Stimulated activated naive CD4-positive, alpha-beta T cell (primary cell): ENCODE results near the gene CTU2.

Experiments used
- DNase-seq, 6 experiments: peaks; one replicate each; lab custom pipeline; 2025; lab: John Stamatoyannopoulos, UW

CTU2 gene

DNA sequence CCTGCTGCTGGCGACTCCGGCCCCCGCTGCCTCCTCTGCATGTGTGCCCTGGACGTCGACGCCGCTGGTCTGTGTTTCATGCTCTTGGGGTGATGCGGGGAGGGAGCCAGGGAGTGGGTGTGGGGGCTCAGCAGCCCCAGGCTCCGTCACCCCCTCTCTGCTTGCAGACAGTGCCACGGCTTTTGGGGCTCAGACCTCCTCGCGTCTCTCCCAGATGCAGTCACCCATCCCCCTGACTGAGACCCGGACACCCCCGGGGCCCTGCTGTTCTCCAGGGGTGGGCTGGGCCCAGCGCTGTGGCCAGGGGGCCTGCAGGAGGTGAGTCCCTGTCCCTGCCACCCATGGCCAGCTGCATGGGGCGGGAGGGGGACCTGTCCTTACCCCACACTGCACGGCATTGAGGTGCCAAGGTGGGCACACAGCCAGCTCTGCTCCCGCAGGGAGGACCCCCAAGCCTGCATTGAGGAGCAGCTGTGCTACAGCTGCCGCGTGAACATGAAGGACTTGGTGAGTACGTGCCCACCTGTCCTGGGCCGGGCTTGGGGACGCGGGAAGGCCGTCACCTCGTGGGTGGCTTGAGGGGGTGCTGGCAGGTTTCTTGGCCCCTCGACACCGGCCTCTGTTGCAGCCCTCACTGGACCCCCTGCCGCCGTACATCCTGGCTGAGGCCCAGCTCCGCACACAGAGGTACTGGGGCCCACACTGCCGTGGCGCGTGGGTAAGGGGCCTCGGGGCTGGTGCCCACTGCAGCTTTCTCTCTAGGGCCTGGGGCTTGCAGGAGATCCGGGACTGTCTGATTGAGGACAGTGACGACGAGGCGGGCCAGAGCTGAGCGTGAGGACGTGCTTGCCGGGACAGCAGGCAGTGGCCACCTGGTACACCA is 8.4 kb downstream of the CTU2 start:
- no peak for DNase-seq

DNA sequence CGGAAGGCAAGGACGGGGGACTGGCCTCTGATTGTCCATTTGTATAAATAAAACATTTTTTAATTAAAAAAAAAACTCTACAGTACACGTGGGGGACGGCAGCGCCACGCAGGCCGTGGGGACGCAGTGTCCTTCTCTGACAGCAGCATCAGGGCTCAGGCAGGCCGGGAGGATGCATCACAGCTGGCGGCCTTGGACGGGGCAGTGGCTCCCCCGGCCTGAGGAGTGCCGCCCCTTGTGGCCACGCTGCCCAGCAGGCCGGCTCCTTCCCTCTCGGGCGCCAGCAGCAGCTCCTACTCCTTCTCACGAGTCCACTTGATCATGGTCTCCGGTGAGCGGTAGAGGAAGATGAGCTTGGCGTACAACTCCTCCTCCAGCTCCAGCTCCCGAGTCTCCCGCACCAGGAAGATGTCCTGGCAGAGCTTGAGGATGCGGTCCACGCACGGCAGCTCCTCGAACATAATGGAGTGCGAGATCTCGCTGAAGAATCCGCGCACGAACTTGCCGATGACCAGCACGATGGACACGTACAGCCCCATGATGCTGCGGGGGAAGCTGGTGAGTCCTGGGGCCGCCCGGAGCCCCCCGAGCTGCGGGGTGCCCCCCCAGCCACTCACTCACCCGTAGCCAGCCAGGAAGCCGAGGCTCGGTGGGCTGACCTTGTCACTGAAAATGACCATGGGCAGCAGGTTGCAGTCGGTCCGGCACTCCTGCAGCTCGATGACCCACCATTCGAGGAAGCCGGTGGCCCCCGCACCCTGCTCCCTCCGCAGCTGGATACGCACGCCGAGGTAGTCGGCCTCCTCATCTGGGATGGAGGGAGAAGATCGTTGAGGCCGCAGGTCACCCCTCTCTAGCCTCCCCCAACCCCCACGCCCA is 9.2 kb downstream of the CTU2 start:
- DNase-seq: no peak

DNA sequence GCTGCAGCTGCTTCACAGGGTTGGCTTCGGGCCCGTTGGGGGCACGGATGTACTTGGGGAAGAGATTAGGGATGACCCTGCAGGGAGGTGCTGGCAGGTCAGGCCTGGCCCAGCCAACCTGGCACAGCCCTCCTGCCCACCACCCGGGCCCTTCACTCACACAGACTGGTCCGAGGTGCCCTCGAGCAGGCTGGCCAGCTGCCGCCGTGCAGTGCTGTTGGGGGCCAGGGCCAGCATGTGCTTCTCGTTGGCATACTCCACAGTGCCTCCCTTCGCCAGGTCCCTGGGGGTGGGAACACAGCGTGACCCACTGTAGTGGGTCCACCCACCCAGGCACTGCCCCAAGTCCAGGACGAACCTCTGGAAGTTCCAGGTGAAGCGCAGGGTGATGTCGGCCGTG is 9.9 kb downstream of the CTU2 start:
- DNase-seq: no peak

DNA sequence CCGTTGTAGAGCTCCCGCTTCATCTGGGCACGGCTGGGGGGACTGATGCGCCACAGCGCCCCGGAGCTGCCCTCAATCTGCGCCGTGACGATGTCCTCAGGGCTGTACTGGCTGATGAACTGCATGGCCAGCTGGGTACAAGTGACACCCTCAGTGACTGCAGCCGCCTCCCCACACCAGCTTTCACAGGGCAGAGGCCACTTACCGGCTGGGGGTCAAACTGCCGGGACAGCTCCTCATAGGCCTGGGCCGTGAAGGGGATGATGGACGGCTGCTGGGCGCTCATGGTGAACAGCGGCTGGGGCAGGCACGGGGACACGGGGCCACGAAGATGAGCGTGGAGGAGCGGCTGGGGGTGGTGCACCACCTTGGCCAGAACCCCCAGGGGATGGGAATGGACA is 10.3 kb downstream of the CTU2 start:
- no peak for DNase-seq

DNA sequence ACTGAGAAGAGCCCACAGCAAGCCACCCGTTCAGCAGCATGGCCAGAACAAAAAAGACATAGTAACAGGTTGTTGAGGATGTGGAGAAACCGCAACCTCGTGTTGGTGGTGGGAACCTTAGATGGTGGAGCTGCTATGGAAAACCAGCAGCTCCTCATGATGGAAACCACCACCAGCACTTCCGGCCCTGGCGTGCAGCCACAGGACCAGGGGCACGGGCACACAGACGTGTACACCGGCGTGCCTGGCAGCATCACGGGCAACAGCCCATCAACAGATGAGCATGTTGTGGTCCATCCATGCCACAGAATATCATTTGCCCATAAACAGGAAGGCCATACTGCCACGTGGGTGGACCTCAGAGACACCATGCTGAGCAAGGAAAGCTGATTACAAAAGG is 11.9 kb downstream of the CTU2 start:
- DNase-seq: no peak

DNA sequence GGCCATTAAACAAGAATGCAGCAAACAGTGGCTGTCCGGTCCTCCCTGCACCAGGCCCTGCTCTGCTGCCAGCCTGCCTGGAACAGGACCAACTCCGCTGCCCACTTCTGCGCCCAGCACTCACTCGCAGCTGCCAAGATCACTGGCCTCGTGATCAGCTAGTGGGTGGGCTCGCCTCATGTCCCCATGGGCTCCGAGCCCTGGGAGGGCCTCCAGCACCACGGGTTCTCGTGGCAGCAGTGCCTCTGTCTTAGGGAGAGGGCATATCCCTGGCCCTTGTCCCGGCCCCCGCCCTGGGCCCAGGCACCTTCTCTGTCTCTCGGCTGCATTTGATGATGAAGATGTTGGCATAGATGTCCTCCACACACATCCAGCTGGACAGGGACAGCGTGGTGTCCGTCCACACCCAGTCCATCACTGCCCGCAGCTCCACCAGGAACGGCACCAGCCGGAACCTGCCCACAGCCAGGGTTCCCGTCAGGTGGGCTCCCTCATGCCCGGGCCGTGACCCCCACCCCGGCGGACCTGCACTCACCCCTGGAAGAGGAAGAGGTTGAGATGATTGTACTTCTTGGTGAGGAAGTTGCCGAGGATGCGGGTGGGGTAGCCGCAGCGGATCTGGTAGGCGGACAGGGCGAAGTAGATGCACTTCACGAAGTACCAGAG is 13.1 kb downstream of the CTU2 start:
- no peak for DNase-seq

DNA sequence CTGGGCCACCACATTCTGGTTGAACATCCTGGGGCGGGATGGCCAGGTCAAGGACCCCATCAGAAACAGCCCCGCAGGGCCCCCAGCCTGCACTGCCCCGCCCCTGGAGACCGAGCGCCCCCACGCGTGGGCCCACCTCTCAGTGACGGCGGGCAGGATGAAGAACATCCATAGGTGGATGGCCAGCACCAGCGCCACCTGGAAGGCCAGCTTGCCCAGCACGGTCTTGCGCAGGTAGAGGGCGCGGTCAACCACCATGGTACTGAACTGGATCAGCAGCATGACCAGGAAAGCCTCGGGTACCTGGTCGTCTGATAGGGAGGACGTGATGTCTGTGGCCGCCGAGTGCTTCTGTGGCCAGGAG is 13.6 kb downstream of the CTU2 start:
- DNase-seq: no peak

DNA sequence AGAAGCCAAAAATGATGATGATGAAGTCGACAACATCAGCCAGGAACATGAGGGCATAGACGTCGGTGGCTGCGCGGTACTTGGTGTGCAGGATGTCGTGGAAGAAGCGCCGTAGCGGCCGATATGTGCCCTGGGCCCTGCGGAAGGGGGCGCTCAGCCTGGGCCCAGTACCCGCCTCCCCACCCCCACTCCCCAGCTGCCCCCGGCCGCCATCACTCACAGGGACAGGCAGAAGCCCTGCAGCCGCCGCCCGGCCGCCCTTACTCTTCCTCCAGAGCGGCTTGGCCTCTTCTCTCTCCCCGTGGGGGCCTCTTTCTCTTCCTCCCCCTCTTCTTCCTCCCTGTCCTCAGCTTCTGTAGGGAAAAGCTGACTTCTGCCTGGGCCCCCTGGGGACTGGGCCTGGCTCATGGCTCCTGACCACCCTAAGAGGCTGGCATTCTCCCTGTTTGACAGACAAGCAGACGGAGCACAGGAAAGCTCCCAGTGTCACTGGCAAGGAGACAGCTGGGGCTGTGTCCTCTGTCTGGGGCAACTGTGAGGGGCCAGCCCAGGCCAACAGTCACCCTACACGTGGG is 14.2 kb downstream of the CTU2 start:
- no peak for DNase-seq

DNA sequence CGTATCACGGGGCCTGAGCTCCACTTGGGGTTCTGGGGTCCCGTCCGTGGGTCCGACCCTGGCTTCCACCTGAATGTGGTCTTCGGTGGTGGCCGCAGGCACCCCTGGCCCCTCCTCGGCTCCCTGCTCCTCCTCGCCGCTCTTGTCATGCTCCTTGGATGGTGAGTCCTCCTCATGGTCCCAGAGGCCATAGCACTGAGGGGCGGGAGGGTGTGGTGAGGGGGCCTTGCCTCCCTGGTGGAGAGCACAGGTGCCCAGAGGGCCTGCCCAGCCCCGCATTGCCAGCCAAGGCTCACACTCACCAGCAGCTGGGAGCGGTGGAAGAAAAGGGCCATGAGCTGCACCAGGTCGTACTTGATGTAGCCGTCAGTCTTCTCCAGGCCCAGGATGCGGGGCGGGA is 14.9 kb downstream of the CTU2 start:
- no peak for DNase-seq

DNA sequence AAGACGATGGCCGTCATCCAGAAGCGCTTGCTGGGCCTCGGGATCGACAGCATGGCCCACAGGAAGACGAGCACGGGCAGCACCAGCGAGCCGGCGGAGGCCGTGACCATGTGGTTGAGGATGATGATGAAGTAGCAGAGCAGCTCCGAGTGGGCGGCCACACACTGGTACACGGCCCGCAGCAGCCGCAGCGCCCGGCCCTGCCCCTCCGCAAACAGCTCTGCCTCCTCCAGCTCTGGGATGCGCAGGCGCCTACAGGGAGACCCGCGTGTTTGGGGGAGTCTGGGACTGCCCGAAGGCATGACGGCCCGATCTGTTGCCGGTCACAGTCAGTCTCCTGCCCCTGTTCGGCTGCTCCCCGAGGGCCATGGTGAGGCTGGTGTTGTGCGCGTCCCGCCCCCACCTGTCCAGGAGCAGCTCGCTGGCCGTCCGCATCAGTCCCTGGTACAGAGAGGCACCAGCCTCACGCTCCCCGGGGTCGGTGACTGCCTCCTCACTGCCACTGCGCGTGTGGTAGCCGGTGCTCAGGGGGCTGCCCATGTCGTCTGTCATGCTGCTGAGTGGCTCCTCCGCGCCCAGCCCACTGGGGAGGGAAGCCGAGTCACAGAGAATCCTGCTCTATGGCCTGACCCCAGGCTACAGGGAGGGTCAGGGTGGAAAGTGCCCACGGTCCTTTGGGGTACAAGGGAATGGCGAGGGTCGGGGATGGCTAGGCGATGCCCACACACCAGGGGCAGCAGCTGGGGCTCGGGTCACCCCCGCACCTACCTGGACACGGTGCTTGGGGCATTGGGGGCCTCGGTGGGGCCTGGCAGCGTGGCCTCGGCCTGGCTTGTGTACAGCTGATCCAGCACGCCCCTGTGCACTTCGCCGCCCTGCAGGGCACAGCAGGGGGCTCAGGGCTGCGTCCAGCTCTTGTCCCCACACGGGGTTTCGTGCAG is 15.8 kb downstream of the CTU2 start:
- DNase-seq: no peak

DNA sequence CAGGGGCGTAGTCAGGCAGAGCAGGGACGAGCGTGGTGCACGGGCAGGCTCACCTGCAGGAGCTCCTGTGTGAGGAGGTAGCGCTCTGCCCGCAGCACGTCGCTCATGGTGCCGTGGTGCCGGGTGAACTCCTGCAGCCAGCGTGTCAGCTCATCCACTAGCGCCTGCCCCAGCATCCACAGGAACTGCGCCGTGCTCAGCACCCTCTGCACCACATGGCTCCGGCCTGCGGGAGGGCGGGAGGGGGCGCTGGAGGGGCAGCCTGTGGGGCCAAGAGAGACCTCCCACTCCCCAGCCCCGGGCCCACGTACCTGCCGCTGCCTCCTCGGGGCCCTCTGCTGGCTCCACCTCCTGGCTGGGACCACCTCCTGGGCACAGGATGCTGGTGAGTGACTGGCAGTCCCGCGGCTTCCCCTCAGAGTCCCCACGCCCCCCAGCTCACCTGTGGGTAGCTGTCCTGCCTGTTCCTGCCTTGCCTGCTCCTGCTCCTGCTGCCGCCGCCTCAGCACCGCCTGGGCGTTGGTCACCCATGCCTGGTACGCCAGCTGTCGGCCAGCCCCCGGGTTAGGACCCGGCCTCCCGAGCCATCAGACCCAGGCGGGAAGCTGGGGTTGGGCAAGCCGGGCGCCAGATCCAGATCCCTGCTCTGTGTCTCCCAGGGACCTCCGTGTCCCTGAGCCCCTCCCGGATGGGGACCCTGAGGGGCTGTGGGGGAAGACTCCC is 16.6 kb downstream of the CTU2 start:
- DNase-seq: no peak

DNA sequence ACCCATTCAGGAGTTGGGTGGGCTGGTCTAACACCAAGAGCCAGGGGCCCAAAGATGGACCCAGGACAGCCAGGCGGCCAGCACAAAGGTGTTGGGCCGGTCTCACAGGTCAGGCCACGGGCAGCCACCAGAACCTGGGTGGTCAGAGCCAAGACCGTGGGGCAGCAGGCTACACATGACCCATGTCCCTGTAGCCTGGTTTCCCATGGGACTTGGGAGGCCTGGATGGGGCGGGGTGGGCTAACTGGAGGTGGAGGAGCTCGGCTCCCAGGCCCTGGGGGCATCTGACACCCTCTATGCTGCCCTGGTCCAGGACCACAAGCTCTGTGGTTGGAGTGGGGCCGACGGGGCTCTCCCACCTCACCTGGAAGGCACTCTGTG is 17.2 kb downstream of the CTU2 start:
- DNase-seq: no peak

DNA sequence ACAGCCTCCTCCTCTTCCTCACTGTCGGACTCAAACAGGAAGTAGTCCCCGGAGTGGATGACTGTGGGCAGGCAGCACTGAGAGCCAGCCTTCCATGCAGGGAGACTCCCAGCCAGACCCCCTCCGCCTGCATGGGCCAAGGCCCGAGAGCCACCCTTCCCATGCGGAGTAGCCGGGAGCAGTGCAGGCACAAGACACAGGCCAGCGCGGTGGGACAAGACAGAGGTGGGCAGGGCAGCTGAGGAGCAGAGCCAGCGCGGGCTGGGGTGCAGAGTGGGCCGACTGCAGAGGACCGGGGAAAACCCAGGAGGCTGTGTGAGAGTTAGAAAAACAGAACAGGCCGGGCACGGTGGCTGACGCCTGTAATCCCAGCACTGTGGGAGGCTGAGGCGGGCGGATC is 17.6 kb downstream of the CTU2 start:
- no peak for DNase-seq

DNA sequence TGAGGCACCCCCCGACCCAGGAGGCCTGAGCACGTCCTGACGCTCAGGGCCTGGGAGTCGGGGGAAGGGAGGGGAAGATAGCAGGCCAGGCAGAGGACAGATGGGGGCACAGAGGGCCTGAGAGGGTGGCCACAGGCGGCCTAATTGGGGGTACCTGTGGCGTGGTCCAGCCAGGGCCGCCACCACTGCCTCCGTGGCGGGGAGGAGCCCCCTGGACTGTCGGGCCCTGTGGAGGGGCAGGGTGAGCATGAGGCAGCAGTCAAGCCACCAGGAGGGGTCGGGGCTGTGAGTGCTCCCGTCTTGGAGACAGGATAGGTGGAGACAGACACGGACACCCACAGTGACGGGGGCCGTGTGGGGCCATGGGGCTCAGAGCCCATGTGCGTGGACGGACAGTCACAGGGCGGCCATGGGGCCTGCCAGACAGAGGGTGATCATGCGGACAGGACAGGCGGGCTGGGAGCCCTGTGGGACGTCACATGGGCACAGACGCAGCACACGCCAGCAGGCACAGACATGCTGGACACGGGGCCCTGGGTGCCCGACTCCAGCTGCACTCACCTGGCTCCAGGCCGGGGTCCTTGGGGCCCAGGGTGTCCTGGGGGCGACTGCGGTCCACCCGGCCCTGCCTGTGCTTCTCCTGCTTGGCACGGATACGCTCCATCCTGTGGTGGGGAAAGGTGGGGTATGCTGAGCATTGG is 18.7 kb downstream of the CTU2 start:
- DNase-seq: no peak

DNA sequence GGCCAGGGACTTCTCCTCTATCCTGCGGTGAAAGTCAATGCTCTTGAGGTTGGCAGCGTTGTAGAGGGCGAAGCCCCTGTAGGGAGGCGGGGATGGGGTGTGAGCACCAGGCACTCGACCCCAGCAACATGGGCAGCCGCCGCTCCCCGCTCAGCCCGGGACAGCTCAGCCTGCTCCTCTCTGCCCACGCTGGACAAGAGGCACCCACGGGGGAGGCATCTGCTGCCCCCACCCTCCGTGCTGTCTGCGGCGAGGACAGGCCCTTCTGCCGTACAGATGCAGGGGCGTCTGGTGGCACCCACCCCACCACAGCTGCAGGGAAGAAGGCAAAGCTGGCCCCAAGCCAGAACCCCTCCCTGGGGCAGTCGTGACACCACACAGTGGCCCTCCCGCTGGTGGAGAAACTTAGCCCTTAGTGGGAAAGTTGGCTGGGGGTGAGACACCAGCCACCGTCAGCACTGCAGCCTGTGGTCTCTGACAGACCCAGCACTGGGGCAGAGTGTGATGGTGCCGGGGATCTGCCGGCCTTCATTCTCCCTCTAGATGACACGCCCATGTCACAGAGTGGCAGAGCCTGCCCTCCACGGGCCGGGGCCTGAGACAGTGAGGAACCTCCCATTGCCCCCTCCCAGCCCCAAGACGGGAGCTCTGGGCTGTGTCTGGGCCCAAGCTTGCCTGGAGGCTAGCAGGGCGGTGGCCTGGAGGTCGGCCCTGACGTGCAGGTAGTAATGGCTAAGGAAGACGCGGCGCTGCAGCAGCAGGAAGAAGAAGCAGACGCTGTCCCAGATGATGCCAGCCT is 19.5 kb downstream of the CTU2 start:
- no peak for DNase-seq

DNA sequence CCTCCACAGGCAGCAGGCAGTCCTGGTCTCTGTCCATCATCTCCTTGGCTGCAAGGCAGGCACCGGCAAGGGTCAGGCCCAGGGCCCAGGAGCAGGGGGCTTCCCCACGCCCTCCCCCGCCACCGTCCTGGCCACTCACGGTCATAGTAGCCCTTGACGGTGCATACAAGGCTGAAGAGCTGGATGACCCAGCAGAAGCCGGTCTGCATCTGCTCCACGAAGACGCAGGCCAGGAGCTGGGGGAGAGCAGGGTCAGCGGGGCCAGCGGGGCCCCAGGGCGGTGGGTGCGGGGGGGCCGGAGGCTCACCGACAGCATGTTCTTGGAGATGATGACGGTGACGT is 20.1 kb downstream of the CTU2 start:
- no peak for DNase-seq

DNA sequence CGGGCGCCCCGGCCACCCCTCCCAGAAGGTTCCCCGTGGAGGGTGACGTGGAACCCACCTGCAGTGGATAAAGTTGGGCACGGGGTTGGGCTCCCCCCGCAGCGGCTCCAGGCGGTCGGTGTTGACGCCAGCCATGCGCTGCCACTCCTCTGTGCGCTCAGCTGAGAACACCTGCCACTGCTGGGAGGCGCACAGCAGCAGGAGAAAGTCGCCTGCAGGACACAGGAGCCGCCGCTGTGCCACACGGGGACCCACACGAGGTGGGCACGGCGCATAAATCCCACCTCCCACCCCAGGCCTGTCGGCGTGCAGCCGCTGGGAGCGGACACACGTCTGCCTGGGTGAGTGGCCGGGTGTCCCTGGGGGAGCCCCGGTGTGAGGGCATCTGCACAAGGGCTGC is 20.7 kb downstream of the CTU2 start:
- no peak for DNase-seq

DNA sequence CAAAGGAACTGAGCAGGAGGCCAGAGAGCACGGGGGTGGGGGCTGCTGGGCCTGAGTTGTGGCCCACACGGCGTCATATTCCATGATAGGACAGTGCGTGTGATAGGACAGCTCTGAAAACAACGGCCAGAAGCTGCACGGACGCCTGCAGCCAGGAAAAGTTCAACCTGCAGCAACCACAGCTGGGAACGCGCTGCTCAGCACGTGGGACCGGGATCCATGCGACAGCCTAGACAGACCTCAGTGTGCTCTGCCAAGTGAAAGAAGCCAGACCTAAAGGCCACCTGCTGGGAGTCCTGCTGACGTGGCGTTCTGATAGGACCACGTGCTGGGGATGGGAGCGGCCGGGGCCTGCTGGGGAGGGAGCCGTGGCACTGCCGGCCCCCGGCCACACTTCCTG is 21.6 kb downstream of the CTU2 start:
- DNase-seq: no peak
